K562 (cell line): ENCODE data around the gene HSDL1. TPM values are rescaled to one million over a fixed set of nuclear protein-coding genes. Genes with fewer than 3 reads are reported as not detected.
A peak's percentile ranks its signal among the peaks of the same experiment; 100 is the strongest.

Experiments used
- C11orf30 ChIP-seq: fragments of 450-650 bp; IDR thresholded peaks from 2 replicates; pipeline ENCODE4 v1.6.1; 2016; ENCODE audit warnings: low read depth, mild to moderate bottlenecking
- FOXP1 ChIP-seq: sonication (generic); formaldehyde crosslinking; IDR thresholded peaks from 2 replicates; pipeline ENCODE4 v1.8.0; 2022; ENCODE audit warnings: mild to moderate bottlenecking, missing genetic modification reagents
- ILK ChIP-seq: fragments of 450-650 bp; IDR thresholded peaks from 2 replicates; pipeline ENCODE4 v1.6.1; 2016; ENCODE audit warnings: missing genetic modification characterization, low read depth, mild to moderate bottlenecking, missing compliant biosample characterization, moderate library complexity, borderline replicate concordance
- MAFF ChIP-seq: IDR thresholded peaks from 2 replicates; pipeline ENCODE4 v1.6.1; 2012; ENCODE audit warnings: low read length, improper control_type of control experiment
- MITF ChIP-seq: IDR thresholded peaks from 2 replicates; pipeline ENCODE4 v1.6.1; 2014; ENCODE audit warnings: antibody characterized with exemption
- SMC3 ChIP-seq: conservative IDR thresholded peaks from 2 replicates; pipeline ENCODE4 v1.6.1; 2011; ENCODE audit warnings: low read depth, low read length, improper control_type of control experiment; ENCODE audit not compliant: insufficient read depth
- TAF1 ChIP-seq: IDR thresholded peaks from 2 replicates; pipeline ENCODE4 v1.6.1; 2011; ENCODE audit warnings: mild to moderate bottlenecking, low read length, moderate library complexity; ENCODE audit not compliant: insufficient read depth, control insufficient read depth, severe bottlenecking; ENCODE audit errors: extremely low read depth
- TBL1XR1 ChIP-seq, 2 experiments: IDR thresholded peaks; 2 replicates each; pipeline ENCODE4 v1.6.1; 2012; ENCODE audit warnings: improper control_type of control experiment in 2 of 2, low read length in 2 of 2, mild to moderate bottlenecking in 1 of 2
- ZBTB33 ChIP-seq: sonication (generic); formaldehyde crosslinking; IDR thresholded peaks from 2 replicates; pipeline ENCODE4 v1.8.1; 2023; ENCODE audit warnings: mild to moderate bottlenecking, missing genetic modification reagents
- ZKSCAN8 ChIP-seq: fragments of 200-800 bp; sonication (Bioruptor generic); IDR thresholded peaks from 2 replicates; pipeline ENCODE4 v1.6.1; 2016; ENCODE audit warnings: missing genetic modification characterization, missing compliant biosample characterization
- ZNF407 ChIP-seq: fragments of 450-650 bp; IDR thresholded peaks from 2 replicates; pipeline ENCODE4 v1.6.1; 2016; ENCODE audit warnings: low read depth
- ZNF586 ChIP-seq: fragments of 450-650 bp; formaldehyde crosslinking; conservative IDR thresholded peaks from 2 replicates; pipeline ENCODE4 v1.4.0; 2020; ENCODE audit warnings: mild to moderate bottlenecking, moderate library complexity
- polyA plus RNA-seq, 8 experiments: library from polyadenylated mRNA; depleted of rRNA in 4 of 8; stranded (reverse) in 5 of 8; unstranded in 3 of 8; fragments of >200 nt; fragmentation: Nextera tagmentation in 2 of 8; fragmentation: Illumina TruSeq in 1 of 8; extraction: Ambion mirVana in 2 of 8; extraction: Trizol in 1 of 8; gene quantifications; 2 replicates each; pipeline versions ENCODE4 v1.2.1 to v1.2.3, GENCODE V29; 2011 to 2014; ENCODE audit warnings: inconsistent platforms in 1 of 8, missing spikeins in 1 of 8
- total RNA-seq, 7 experiments: library from RNA; depleted of rRNA in 6 of 7; stranded (reverse); fragments of >200 nt in 6 of 7; fragmentation: Illumina TruSeq in 2 of 7; extraction: Trizol in 2 of 7; gene quantifications; 2 replicates each; pipeline versions ENCODE4 v1.2.1 to v1.2.3, GENCODE V29; 2011 to 2021; ENCODE audit warnings: low replicate concordance in 1 of 7

Gene HSDL1
- total and polyA plus RNA-seq, 9 of the 15 experiments (the other 6 are each of a cell fraction or from before 2014, with no cell fraction given), result 14.8 to 41.2 (median 27.7) TPM

- TF ChIP-seq SMC3, result no peak
- TF ChIP-seq ILK (tag), result no peak
- TF ChIP-seq MITF, result 0 out of 2 replicates have a peak, but pooled peaks have one; percentile 60
- TF ChIP-seq ZNF407, result peak; percentile 86
- TF ChIP-seq C11orf30, result peak; percentile 83
- 0 out of 2 replicates have a peak, but pooled peaks have one; percentile 4 for TF ChIP-seq FOXP1
- peak; percentile 73 for TF ChIP-seq MAFF
- no peak for TF ChIP-seq ZBTB33 (CRISPR knock-in tag)
- TF ChIP-seq TAF1, result peak; percentile 45
- peak; percentile 35 to 58; a peak in 1 of 4 replicates for TF ChIP-seq TBL1XR1 (IDR thresholded peaks at IDR 0.05; ENCODE audit: low read length in 2 of 2)
- peak; percentile 68; the same call in 1 of the 2 replicates for TF ChIP-seq ZKSCAN8 (CRISPR knock-in tag)
- TF ChIP-seq ZNF586 (CRISPR knock-in tag), result no peak
Measured at GRCh38 chr16:84138824-84139627, 6.0 kb downstream of the HSDL1 start (continued).
